H4 (cell line): ENCODE measurements around the gene BAIAP3. TPM values are rescaled to one million over a fixed set of nuclear protein-coding genes. Genes with fewer than 3 reads are reported as not detected.
A peak's percentile ranks its signal among the peaks of the same experiment; 100 is the strongest.

Source experiments
- DNase-seq: peaks from one replicate; pipeline ENCODE4 v3.0.0-alpha.2; 2015; ENCODE audit warnings: low spot score
- total RNA-seq: library from RNA; depleted of rRNA; stranded (reverse); fragments of >200 nt; shearing (Covaris generic); gene quantifications from 2 replicates; pipeline ENCODE4 v1.2.3, GENCODE V29; 2014

Gene BAIAP3
- total RNA-seq, 1 experiment from 2014 or later: 0.06 TPM

- DNase-seq: no peak
These were observed 33.6 kb upstream of the BAIAP3 start for GRCh38 chr16:1299868-1300203.

GRCh38 chr16:1300664-1301476 is 32.6 kb upstream of the BAIAP3 start:
- DNase-seq: peak; percentile 46

- DNase-seq: no peak
These were observed 31.9 kb upstream of the BAIAP3 start for GRCh38 chr16:1301562-1301961.

- DNase-seq: no peak
These were observed 27.6 kb upstream of the BAIAP3 start for GRCh38 chr16:1305823-1306222.

- DNase-seq: no peak
These were observed 27.1 kb upstream of the BAIAP3 start for GRCh38 chr16:1306334-1306733.

- peak; percentile 71 for DNase-seq
These were observed 25.1 kb upstream of the BAIAP3 start for GRCh38 chr16:1308036-1308976.

- DNase-seq: peak; percentile 96
These were observed 24.2 kb upstream of the BAIAP3 start, which contains the start of gene UBE2I for GRCh38 chr16:1308977-1309885. Gene UBE2I (plus strand): TSS chr16:1309636. CDS start chr16:1314031, 4,395 bp downstream.

- no peak for DNase-seq
These were observed 23.3 kb upstream of the BAIAP3 start for GRCh38 chr16:1309888-1310831.

- DNase-seq: no peak
These were observed 22.6 kb upstream of the BAIAP3 start for GRCh38 chr16:1310832-1311200.

- no peak for DNase-seq
These were observed 22.2 kb upstream of the BAIAP3 start for GRCh38 chr16:1311212-1311737.

- no peak for DNase-seq
These were observed 21.5 kb upstream of the BAIAP3 start for GRCh38 chr16:1311738-1312466.

GRCh38 chr16:1312467-1312816 is 21.0 kb upstream of the BAIAP3 start:
- no peak for DNase-seq

- no peak for DNase-seq
These were observed 20.5 kb upstream of the BAIAP3 start for GRCh38 chr16:1312903-1313302.

GRCh38 chr16:1313721-1314369 is 19.6 kb upstream of the BAIAP3 start:
- no peak for DNase-seq

- DNase-seq: no peak
These were observed 18.9 kb upstream of the BAIAP3 start for GRCh38 chr16:1314399-1315068.

- no peak for DNase-seq
These were observed 18.1 kb upstream of the BAIAP3 start for GRCh38 chr16:1315081-1316032.

- DNase-seq: no peak
These were observed 17.4 kb upstream of the BAIAP3 start for GRCh38 chr16:1316033-1316405.
